Stimulated activated CD8-positive, alpha-beta memory T cell treated with anti-CD3 and anti-CD28 coated beads, Interleukin-7, amount 100 ng/mL, for 1 hour (primary cell): Measurements from ENCODE around the gene FNDC3A.
"Not testable (repeated sequence)": the region's sequence is repeated elsewhere in the genome, so short reads cannot be mapped to it uniquely, and the experiment has no call there.

ENCODE experiments used
- DNase-seq, 2 donors: peaks; one replicate each; pipeline ENCODE4 v3.0.0-alpha.2; 2020; ENCODE audit warnings: low read depth in 2 of 2

Gene FNDC3A

GRCh38 chr13:49082653-49083536, 107.2 kb downstream of the FNDC3A start:
- no peak for DNase-seq

GRCh38 chr13:49084961-49085360, 109.2 kb downstream of the FNDC3A start:
- DNase-seq, result no peak

GRCh38 chr13:49086722-49087121, 111.0 kb downstream of the FNDC3A start:
- DNase-seq, result no peak

DNA sequence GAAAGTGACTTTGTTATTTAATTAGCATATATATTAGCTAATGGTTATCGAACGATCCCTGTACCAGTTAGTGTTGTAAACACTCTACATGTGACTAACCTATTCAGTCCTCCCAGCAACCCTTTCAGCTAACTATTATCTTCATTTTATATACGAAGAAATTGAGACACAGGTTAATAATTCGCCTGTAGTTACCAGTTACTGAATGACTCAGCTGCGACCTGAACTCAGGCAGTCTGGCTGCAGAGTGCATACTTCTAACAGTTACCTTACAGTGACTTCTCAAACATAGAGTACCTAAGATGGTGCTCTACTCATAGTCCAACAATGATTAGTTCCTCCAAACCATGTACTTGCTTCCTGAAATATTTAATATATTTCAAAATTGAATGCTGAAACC, 117.7 kb downstream of the FNDC3A start:
- DNase-seq, result no peak

DNA sequence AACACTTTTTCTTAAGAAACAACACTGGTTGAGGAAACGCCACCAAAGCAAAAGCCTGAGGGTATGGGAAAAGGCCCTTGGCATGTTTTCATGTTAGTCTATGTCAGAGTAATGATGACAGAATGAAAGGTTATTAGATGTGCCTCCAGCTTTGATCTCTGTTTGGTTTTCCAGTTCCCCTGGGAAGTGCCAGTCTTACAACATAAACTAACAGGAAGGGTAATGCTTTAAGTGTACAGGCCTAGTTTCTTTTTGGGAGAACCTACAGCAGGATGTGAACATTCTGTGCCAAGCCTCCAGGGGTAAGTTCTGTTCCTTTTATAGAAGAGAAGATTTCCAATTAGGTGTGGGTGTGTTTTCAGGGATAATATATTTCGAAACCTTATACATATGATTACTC, 121.7 kb downstream of the FNDC3A start:
- DNase-seq, result no peak

DNA sequence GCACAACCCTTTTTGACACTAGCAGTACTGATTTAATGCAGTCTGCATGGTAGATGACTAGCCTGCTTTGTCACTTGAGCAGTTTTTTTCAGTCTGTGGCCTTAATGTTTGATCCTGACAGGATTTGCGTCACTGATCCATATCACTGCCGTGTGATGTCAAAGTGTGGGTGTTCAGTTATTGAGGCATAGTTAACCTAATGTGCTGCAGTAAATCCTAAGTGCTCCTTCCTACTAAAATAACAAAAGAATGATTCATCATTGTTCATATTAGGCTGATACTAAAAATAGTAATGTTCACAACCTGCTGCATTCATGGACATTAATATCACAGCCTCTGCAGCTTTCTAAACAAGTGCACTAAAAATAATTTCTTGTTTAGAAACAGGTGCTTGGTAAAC, 122.5 kb downstream of the FNDC3A start:
- no peak for DNase-seq

DNA sequence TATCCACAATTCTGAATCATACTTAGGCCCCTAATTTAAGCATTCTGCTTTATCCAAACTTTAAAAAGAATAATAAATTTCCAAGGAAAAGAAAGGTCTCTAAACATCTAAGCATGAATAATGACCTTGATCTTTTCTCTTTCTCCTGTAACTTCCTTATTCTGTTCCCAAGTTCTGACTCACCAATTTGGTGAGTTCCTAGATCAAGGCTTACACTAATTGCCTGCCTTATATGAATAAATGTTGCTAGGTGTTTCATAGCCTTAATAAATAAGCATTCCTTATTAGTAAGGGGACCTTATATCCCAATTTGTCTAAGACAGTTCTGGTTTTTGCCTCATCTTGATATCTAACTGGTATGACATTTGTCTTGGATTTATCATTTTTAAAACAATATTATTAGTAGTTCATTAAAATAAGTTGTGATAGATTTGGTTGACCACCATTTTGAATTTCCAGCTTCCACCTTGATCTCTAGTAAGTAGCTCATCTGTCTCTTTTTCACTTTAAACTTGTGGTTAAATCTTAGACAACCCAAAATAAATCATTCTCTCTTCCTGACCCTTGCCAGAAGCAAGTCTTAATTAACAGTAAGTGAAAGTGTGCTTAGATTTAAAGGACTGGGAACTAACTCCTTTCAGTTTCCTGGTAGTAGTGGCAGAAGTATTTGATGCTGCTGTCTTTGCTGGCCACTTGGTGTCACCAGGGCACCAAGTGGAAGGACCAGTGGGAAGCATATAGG, 123.2 kb downstream of the FNDC3A start:
- DNase-seq, result no peak

GRCh38 chr13:49099513-49099877, 123.8 kb downstream of the FNDC3A start:
- no peak for DNase-seq

DNA sequence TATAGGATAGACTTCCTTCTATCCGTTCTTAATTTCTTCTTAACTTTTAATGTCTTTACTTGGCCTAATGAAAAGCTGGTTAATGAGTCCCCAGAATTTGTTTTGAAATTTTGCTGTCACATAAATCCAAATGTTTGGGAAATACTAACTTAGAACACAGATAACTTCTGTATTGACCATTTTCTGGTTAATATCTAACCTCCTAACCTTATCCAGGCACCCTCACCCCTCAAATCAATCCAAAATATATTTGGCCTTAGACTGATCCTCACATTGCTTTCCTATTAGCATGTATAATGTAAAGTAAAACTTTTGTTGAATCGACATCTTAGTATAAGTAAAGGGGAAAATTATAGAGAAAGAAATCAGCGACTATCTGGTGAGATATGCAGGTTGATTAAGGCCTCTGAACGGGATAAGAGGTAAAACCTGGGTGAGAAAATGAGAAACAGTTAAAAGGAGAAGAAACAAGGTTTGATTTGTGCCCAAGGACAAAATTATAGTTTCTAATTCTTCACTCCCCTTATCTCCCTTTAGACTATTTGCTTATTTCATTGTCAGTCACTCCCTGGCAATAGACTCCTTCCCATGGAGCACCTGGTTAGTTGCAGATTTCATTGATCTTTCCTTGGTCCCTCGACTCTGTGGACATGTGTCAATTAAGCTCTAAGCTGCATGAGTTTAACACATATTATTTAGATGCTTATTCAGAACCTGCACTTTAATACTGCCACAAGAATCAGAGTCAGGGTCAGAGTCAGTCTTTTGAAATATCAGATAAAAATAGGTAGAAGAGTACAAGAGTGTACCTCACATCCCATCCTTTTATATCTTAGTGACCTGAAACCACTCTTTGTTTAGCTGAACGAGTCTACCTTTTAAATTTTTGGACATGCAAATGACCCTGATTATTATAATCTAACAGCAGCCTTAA, 125.2 kb downstream of the FNDC3A start:
- DNase-seq, result no peak

DNA sequence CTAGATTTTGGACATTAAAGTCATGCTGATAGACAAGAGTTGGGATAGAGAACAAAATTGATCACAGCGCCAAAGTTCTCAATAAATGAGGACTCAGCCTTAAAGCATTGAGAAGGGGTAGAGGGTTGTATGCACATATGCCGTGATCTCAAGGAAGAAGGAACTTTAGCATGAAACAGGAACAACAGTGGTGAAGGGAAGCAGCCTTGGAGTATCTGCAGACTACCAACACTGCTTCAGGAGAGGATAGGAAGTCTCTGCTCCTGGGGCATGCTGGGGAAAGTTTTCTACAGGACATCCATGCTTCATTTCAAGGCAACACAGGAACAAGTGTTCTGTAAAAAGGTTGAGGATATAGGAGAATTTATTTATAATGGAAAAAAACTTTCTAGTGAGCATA, 132.5 kb downstream of the FNDC3A start:
- DNase-seq, result no peak

GRCh38 chr13:49110122-49110912, 134.6 kb downstream of the FNDC3A start:
- peak; percentile 40 to 48 for DNase-seq

DNA sequence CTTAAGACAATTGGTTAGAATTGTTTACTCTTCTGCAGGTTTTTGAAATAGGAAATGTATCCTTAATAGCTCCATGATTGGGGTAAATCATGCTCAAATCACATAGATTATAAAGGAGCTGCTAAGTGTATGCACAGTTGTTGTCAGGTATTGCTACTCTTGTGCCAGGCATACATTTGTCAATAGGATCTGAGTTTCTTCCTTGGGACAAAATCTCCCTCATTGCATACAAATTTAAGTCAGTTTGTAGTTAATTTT, 135.1 kb downstream of the FNDC3A start:
- no peak for DNase-seq

GRCh38 chr13:49112782-49113525, 137.2 kb downstream of the FNDC3A start:
- no peak for DNase-seq

DNA sequence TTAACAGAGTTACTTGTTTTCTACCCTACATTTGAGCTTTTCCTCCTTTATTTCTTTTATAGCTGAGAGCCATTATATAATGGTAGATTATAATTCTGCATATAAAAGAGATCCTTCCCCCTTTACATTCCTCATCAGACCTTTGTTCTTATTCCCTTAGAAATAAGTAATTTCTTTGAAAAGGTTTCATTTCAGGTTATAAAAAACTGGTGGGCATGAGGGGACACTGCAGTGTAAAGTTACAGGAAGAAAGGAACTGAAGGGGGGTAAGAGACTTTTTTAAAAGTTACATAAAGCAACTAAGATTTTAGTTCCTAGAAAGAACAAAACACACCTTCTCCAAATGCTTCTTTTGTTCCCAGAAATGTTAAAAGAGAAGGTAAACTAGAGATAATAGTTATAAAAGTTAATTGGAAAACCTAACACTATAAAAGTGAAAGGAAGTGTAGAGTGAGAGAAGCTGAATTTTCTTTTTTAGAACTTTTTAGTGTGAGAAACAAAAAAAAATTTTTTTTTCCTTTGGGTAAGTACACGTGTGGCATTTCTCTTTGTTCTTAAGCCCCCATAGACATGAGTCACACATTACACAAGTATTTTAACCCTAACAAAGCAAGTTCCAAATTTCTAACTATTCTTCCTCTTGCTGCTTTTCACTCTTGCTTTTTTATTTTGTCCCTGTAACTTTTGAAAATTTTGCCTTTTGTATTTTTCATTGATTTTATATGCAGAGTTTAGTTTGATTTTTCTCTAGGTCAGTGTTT, 138.0 kb downstream of the FNDC3A start:
- DNase-seq, result no peak

DNA sequence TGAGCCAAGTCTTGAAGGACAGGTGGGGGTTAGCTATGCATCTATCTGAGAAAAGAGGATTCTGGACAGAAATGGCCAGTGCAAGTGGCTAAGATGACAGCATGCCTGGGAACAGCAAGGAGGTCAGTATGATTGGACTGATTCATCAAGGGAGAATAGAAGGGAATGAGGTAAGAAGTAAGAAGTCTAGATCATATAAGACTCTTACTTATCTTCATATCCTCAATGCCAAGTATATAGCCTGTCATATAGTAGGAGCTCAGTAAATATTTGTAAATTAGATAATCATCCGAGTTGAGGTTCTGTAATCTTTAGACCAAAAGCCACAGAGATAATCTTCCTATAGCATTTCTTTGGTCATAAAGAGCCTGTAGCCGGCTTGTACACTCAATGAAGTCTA, 141.2 kb downstream of the FNDC3A start:
- DNase-seq, result no peak

DNA sequence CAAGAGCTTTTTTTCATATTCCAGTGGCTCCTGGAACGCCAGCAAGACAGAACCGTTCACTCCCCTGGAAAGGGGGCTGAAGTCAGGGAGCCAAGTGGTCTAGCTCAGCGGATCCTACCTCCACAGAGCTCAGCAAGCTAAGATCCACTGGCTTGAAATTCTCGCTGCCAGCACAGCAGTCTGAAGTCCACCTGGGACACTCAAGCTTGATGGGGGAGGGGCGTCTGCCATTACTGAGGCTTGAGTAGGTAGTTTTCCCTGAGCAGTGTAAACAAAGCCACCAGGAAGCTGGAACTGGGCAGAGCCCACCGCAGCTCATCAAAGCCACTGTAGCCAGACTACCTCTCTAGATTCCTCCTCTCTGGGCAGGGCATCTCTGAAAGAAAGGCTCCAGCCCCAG, 142.7 kb downstream of the FNDC3A start:
- not testable (repeated sequence) for DNase-seq

- DNase-seq, result no peak
These were observed 149.1 kb downstream of the FNDC3A start for GRCh38 chr13:49124693-49125304.

DNA sequence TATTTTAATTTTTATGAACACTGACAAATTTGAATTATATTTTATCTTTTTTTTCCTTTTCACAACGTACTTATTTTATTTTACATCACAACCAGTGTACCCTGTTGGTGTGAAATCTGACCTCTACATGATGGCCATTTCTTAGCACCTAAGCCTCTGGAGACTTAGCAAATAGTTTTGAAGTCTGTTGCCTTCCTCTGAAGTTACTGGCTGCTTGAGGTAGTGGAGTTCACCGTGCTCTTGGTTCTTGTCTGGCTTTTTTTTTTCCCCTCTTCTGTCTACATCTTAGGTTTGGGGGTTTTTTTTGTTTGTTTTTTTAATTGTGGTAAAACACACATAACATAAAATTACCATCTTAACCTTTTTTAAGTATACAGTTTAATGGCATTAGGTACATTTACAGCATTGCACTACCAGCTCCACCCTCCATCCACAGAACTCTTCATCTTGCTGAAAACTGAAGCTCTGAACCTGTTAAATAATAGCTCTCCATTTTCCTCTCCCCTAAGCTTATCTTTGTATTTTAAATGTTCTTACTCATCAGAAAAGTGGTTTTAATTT, 150.3 kb downstream of the FNDC3A start:
- DNase-seq, result no peak

DNA sequence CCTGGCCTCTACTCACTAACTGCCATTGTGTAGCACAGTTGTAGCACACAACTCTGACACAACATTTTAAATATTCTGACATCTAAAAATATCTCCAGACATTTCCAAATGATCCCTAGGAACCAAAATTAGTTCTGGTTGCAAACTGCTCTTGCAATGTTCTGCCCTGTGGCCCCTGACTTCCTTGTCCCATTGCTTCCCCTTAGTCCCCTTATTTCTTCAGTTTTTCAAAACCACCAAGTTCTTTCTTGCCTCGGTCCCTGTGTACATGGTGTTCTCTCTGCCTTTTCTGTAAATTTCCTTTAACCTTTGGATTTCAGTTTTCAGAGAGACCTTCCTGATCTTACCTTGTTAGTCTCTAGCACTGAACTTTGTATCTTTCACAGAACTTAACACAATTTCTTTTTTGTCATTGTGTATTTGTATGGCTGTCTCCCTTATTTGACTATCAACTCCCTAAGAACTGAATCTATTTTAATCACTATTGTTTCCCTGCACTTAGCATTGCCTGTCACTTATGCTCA, 156.8 kb downstream of the FNDC3A start:
- no peak for DNase-seq
